Fibroblast of lung (primary cell): Measurements from ENCODE around the gene TNIK. TPM values are rescaled to one million over a fixed set of nuclear protein-coding genes. Genes with fewer than 3 reads are reported as not detected.

ENCODE experiments used
- DNase-seq, 2 donors: peaks; one replicate each; pipeline versions ENCODE4 v3.0.0 to v3.0.0-alpha.2; 2010; ENCODE audit warnings: low read depth in 2 of 2
- H2AFZ ChIP-seq: 2 replicates; pipeline ENCODE4 v1.5.1; 2012; ENCODE audit warnings: low read length, control low read depth, inconsistent platforms
- H3K27ac ChIP-seq: 2 replicates; pipeline ENCODE4 v1.5.1; 2011; ENCODE audit warnings: low read length, control low read depth; ENCODE audit not compliant: insufficient read depth
- H3K27me3 ChIP-seq: 2 replicates; pipeline ENCODE4 v1.5.1; 2011; ENCODE audit warnings: mild to moderate bottlenecking, low read length; ENCODE audit not compliant: control insufficient read depth, insufficient read depth
- H3K36me3 ChIP-seq: 2 replicates; pipeline ENCODE4 v1.5.1; 2011; ENCODE audit warnings: low read length; ENCODE audit not compliant: control insufficient read depth, insufficient read depth
- H3K4me1 ChIP-seq: 2 replicates; pipeline ENCODE4 v1.5.1; 2011; ENCODE audit warnings: low read length; ENCODE audit not compliant: control insufficient read depth, insufficient read depth; ENCODE audit errors: extremely low read depth
- H3K4me2 ChIP-seq: 2 replicates; pipeline ENCODE4 v1.5.1; 2011; ENCODE audit warnings: low read length, control low read depth; ENCODE audit not compliant: insufficient read depth; ENCODE audit errors: extremely low read depth
- H3K4me3 ChIP-seq, 4 experiments: fragments of 200-600 bp in 1 of 4; sonication (generic) in 1 of 4; replicated peaks in 1 of 4; 2 replicates each; pipeline ENCODE4 v1.5.1; 2011 to 2016; ENCODE audit warnings: low read length in 4 of 4, low read depth in 3 of 4, mild to moderate bottlenecking in 3 of 4, control low read depth in 2 of 4, inconsistent platforms in 1 of 4, mixed read lengths in 1 of 4; ENCODE audit not compliant: insufficient read depth in 1 of 4; ENCODE audit errors: control extremely low read depth in 1 of 4
- H3K79me2 ChIP-seq: 2 replicates; pipeline ENCODE4 v1.5.1; 2012; ENCODE audit warnings: mild to moderate bottlenecking, low read length, inconsistent platforms; ENCODE audit not compliant: control insufficient read depth, insufficient read depth
- H3K9ac ChIP-seq: 2 replicates; pipeline ENCODE4 v1.5.1; 2011; ENCODE audit warnings: mild to moderate bottlenecking, low read length, control low read depth; ENCODE audit not compliant: insufficient read depth
- H3K9me3 ChIP-seq: 2 replicates; pipeline ENCODE4 v1.5.1; 2012; ENCODE audit warnings: low read depth, low read length; ENCODE audit not compliant: control insufficient read depth, insufficient read depth
- H4K20me1 ChIP-seq: 2 replicates; pipeline ENCODE4 v1.5.1; 2011; ENCODE audit warnings: low read length; ENCODE audit not compliant: control insufficient read depth, insufficient read depth; ENCODE audit errors: extremely low read depth
- CTCF ChIP-seq, 2 donors: IDR thresholded peaks in 1 of 2; conservative IDR thresholded peaks in 1 of 2; 1 replicate in 1 of 2; 2 replicates in 1 of 2; pipeline ENCODE4 v1.5.1; 2011 to 2012; ENCODE audit warnings: low read length in 2 of 2, control low read depth in 1 of 2, inconsistent platforms in 1 of 2, low read depth in 1 of 2, mild to moderate bottlenecking in 1 of 2
- EZH2 ChIP-seq: IDR thresholded peaks from 2 replicates; pipeline ENCODE4 v1.5.1; 2012; ENCODE audit warnings: low read length, control low read depth, mild to moderate bottlenecking; ENCODE audit errors: missing control alignments
- polyA plus RNA-seq, 2 donors: library from polyadenylated mRNA; depleted of rRNA in 1 of 2; stranded (reverse) in 1 of 2; unstranded in 1 of 2; fragments of >200 nt; gene quantifications; 2 replicates each; pipeline ENCODE4 v1.2.1, GENCODE V29; 2011 to 2012; ENCODE audit warnings: missing spikeins in 1 of 2
- total RNA-seq: library from RNA; depleted of rRNA; stranded (reverse); fragments of >200 nt; gene quantifications from 2 replicates; pipeline ENCODE4 v1.2.1, GENCODE V29; 2014

Gene TNIK
- total and polyA plus RNA-seq, 2 donors (not counting 1 experiment from before 2014, with no cell fraction given): 13.8 to 39.3 TPM

GRCh38 chr3:171254315-171254714 is 205.9 kb downstream of the TNIK start:
- no peak for DNase-seq
- Histone ChIP-seq H3K79me2 (no peaks in the 10 kb centered on the region), H3K27ac (no peak overlapping the region), H4K20me1 (no peaks in the 10 kb centered on the region), H3K36me3 (no peaks in the 10 kb centered on the region), H3K9me3 (no peaks in the 10 kb centered on the region), H3K27me3 (no peaks in the 10 kb centered on the region), H3K9ac (no peak overlapping the region), H3K4me1 (peaks cover 11% of the 10 kb centered on the region), H2AFZ (no peak overlapping the region), H3K4me3 (no peak overlapping the region), H3K4me2 (no peak overlapping the region)
- TF ChIP-seq CTCF (conservative IDR thresholded peaks at IDR 0.05 in 1 of 2, IDR thresholded peaks at IDR 0.05 in 1 of 2; ENCODE audit: low read depth in 1 of 2, low read length in 2 of 2) (no peak), EZH2 (no peak)

- TF ChIP-seq CTCF (conservative IDR thresholded peaks at IDR 0.05 in 1 of 2, IDR thresholded peaks at IDR 0.05 in 1 of 2; ENCODE audit: low read depth in 1 of 2, low read length in 2 of 2) (no peak), EZH2 (no peak)
- Histone ChIP-seq H3K27ac (no peak overlapping the region), H2AFZ (no peak overlapping the region), H3K4me3 (no peak overlapping the region), H3K27me3 (no peaks in the 10 kb centered on the region), H3K9ac (no peak overlapping the region), H3K36me3 (no peaks in the 10 kb centered on the region), H3K79me2 (no peaks in the 10 kb centered on the region), H3K4me1 (peaks cover 3% of the 10 kb centered on the region), H3K9me3 (no peaks in the 10 kb centered on the region), H4K20me1 (no peaks in the 10 kb centered on the region), H3K4me2 (no peak overlapping the region)
- no peak for DNase-seq
These were observed 208.4 kb downstream of the TNIK start for GRCh38 chr3:171251835-171252234.

GRCh38 chr3:171250444-171250843 is 209.8 kb downstream of the TNIK start:
- Histone ChIP-seq H3K9ac (no peak overlapping the region), H3K4me3 (no peak overlapping the region), H3K79me2 (no peaks in the 10 kb centered on the region), H3K9me3 (no peaks in the 10 kb centered on the region), H3K27ac (no peak overlapping the region), H3K27me3 (no peaks in the 10 kb centered on the region), H3K4me1 (no peaks in the 10 kb centered on the region), H3K4me2 (no peak overlapping the region), H4K20me1 (no peaks in the 10 kb centered on the region), H3K36me3 (no peaks in the 10 kb centered on the region), H2AFZ (no peak overlapping the region)
- no peak for DNase-seq
- no peak for TF ChIP-seq EZH2
- no peak for TF ChIP-seq CTCF (conservative IDR thresholded peaks at IDR 0.05 in 1 of 2, IDR thresholded peaks at IDR 0.05 in 1 of 2; ENCODE audit: low read depth in 1 of 2, low read length in 2 of 2)
